Activated CD4-positive, alpha-beta T cell treated with anti-CD3 and anti-CD28 coated beads, Interleukin-2, amount 50 U/mL, for 1 hour (primary cell): ENCODE data around the gene TUBGCP2.
"Not testable (repeated sequence)": the region's sequence is repeated elsewhere in the genome, so short reads cannot be mapped to it uniquely, and the experiment has no call there.

Experiments used
- DNase-seq: peaks from one replicate; pipeline ENCODE4 v3.0.0-alpha.2; 2020

Gene TUBGCP2

GRCh38 chr10:133277277-133277992 lies 31.2 kb downstream of the TUBGCP2 start:
- no peak for DNase-seq

GRCh38 chr10:133276435-133277201 lies 32.1 kb downstream of the TUBGCP2 start, which contains the start of gene ADAM8:
Gene ADAM8 (minus strand): TSS chr10:133276868. CDS start chr10:133276817, 51 bp downstream.
- DNase-seq, result peak; percentile 71

GRCh38 chr10:133276100-133276434 lies 32.6 kb downstream of the TUBGCP2 start:
- DNase-seq, result no peak

- DNase-seq, result peak; percentile 50
Measured at GRCh38 chr10:133275684-133276092, 33.0 kb downstream of the TUBGCP2 start.

GRCh38 chr10:133274751-133275683 lies 33.7 kb downstream of the TUBGCP2 start:
- DNase-seq, result peak; percentile 81

GRCh38 chr10:133273534-133274143 lies 35.0 kb downstream of the TUBGCP2 start:
- no peak for DNase-seq

- DNase-seq, result no peak
Measured at GRCh38 chr10:133272964-133273420, 35.7 kb downstream of the TUBGCP2 start.

- no peak for DNase-seq
Measured at GRCh38 chr10:133272301-133272963, 36.2 kb downstream of the TUBGCP2 start.

- DNase-seq, result no peak
Measured at GRCh38 chr10:133271521-133272300, 37.0 kb downstream of the TUBGCP2 start.

- DNase-seq, result no peak
Measured at GRCh38 chr10:133270773-133271297, 37.8 kb downstream of the TUBGCP2 start.

- DNase-seq, result no peak
Measured at GRCh38 chr10:133270204-133270603, 38.5 kb downstream of the TUBGCP2 start.

GRCh38 chr10:133269367-133269766 lies 39.3 kb downstream of the TUBGCP2 start:
- DNase-seq, result no peak

GRCh38 chr10:133268532-133268931 lies 40.1 kb downstream of the TUBGCP2 start:
- DNase-seq, result no peak

GRCh38 chr10:133267829-133268228 lies 40.8 kb downstream of the TUBGCP2 start:
- no peak for DNase-seq

- DNase-seq, result no peak
Measured at GRCh38 chr10:133267293-133267692, 41.4 kb downstream of the TUBGCP2 start.

- DNase-seq, result no peak
Measured at GRCh38 chr10:133266056-133266795, 42.4 kb downstream of the TUBGCP2 start.

GRCh38 chr10:133265052-133265451 lies 43.6 kb downstream of the TUBGCP2 start:
- not testable (repeated sequence) for DNase-seq

GRCh38 chr10:133264461-133264860 lies 44.2 kb downstream of the TUBGCP2 start:
- DNase-seq, result peak; percentile 48

GRCh38 chr10:133263674-133264073 lies 45.0 kb downstream of the TUBGCP2 start:
- DNase-seq, result no peak

- DNase-seq, result no peak
Measured at GRCh38 chr10:133262696-133263095, 46.0 kb downstream of the TUBGCP2 start.
